Measurements from ENCODE around the gene TLX2. TPM values are rescaled to one million over a fixed set of nuclear protein-coding genes. Genes with fewer than 3 reads are reported as not detected.
"Not testable (repeated sequence)": the region's sequence is repeated elsewhere in the genome, so short reads cannot be mapped to it uniquely, and the experiment has no call there.

The TLX2 gene
- total RNA-seq (2014; rRNA removed; shearing (Covaris generic)) (0.21 TPM in 1 of 2 replicates, not detected in the other), polyA plus RNA-seq (2016; fragmentation: Nextera tagmentation; extraction: Ambion mirVana) (0.16 TPM in 1 of 2 replicates, not detected in the other)
- long read RNA-seq, result 0 reads

GRCh38 chr2:74514368-74515270 lies at the start of gene TLX2:
Gene TLX2 (plus strand): TSS chr2:74514450. CDS start chr2:74514807, 357 bp downstream.
- Mint-ChIP-seq H3K27ac (no peak within 1 kb of the TSS), H3K4me1 (peaks cover 11% of the 10 kb centered on the region), H3K36me3 (ENCODE audit: low read depth) (peaks cover 8% of the 10 kb centered on the region), H3K27me3 (ENCODE audit: insufficient read depth, low read depth, poor library complexity) (peaks cover 93% of the 10 kb centered on the region), H3K9me3 (peaks cover 24% of the 10 kb centered on the region), H3K4me3 (peak within 1 kb of the TSS; percentile 70)
- DNase-seq (ENCODE audit: low spot score) (peak; percentile 67), ATAC-seq (peak; percentile 23)
- H3F3A ChIP-seq (replicated peaks; ENCODE audit: low read depth), result peaks cover 5% of the 10 kb centered on the region; the same call in 1 of the 2 replicates
- H3K4me1 ChIP-seq (ENCODE audit: insufficient read depth), result peaks cover 15% of the 10 kb centered on the region; the same call in 1 of the 2 replicates
- H2AFZ ChIP-seq, result peak within 1 kb of the TSS; percentile 94
- peak within 1 kb of the TSS; percentile 80 for H3K4me2 ChIP-seq
- H4K20me1 ChIP-seq (replicated peaks; ENCODE audit: insufficient read depth), result no peaks in the 10 kb centered on the region; the same call in 1 of the 2 replicates
- peaks cover 100% of the 10 kb centered on the region for H3K27me3 ChIP-seq (ENCODE audit: insufficient read depth)
- H3K36me3 ChIP-seq (ENCODE audit: insufficient read depth), result no peaks in the 10 kb centered on the region
- peak within 1 kb of the TSS; percentile 57 for H3K4me3 ChIP-seq
- H3K27ac ChIP-seq (ENCODE audit: low read depth), result no peak within 1 kb of the TSS
- H3K9me2 ChIP-seq (ENCODE audit: insufficient read depth), result peaks cover 7% of the 10 kb centered on the region
- H3K79me2 ChIP-seq (replicated peaks; ENCODE audit: insufficient read depth), result no peaks in the 10 kb centered on the region
- TF ChIP-seq ZNF114 (CRISPR knock-in tag; IDR thresholded peaks at IDR 0.05) (no peak), CTCF (conservative IDR thresholded peaks at IDR 0.05; ENCODE audit: low read depth in 2 of 2) (0 out of 4 replicates have a peak, but pooled peaks of 1 of the 2 experiments have one; percentile 7), EZH2 (IDR thresholded peaks at IDR 0.05; ENCODE audit: low read depth, unreplicated experiment) (peak; percentile 54)

GRCh38 chr2:74470742-74471141 lies 43.5 kb upstream of the TLX2 start:
- not testable (repeated sequence) for H3K4me1 ChIP-seq (ENCODE audit: insufficient read depth); H3K4me1 Mint-ChIP-seq; H3K9me3 Mint-ChIP-seq; ATAC-seq; H3K4me3 ChIP-seq; H3K27me3 ChIP-seq (ENCODE audit: insufficient read depth); H3K4me2 ChIP-seq; DNase-seq (ENCODE audit: low spot score); H3K9me2 ChIP-seq (ENCODE audit: insufficient read depth); H2AFZ ChIP-seq; H3K27ac Mint-ChIP-seq; H3K79me2 ChIP-seq (replicated peaks; ENCODE audit: insufficient read depth); H3K36me3 ChIP-seq (ENCODE audit: insufficient read depth); H3K27ac ChIP-seq (ENCODE audit: low read depth); H4K20me1 ChIP-seq (replicated peaks; ENCODE audit: insufficient read depth)
- H3K27me3 Mint-ChIP-seq (ENCODE audit: insufficient read depth, low read depth, poor library complexity), result peaks cover 15% of the 10 kb centered on the region
- peak overlapping the region; percentile 55; the same call in 2 of the 3 replicates for H3K4me3 Mint-ChIP-seq
- peaks cover 13% of the 10 kb centered on the region for H3F3A ChIP-seq (replicated peaks; ENCODE audit: low read depth)
- H3K36me3 Mint-ChIP-seq (ENCODE audit: low read depth), result peaks cover 17% of the 10 kb centered on the region

- Histone ChIP-seq H2AFZ (peak overlapping the region; percentile 72), H3F3A (replicated peaks; ENCODE audit: low read depth) (peaks cover 13% of the 10 kb centered on the region), H3K4me2 (peak overlapping the region; percentile 92), H3K4me3 (peak overlapping the region; percentile 80), H3K4me1 (ENCODE audit: insufficient read depth) (peaks cover 7% of the 10 kb centered on the region; the same call in 1 of the 2 replicates), H3K36me3 (ENCODE audit: insufficient read depth) (no peaks in the 10 kb centered on the region), H3K79me2 (replicated peaks; ENCODE audit: insufficient read depth) (no peaks in the 10 kb centered on the region), H3K9me2 (ENCODE audit: insufficient read depth) (no peaks in the 10 kb centered on the region), H4K20me1 (replicated peaks; ENCODE audit: insufficient read depth) (no peaks in the 10 kb centered on the region), H3K27me3 (ENCODE audit: insufficient read depth) (no peaks in the 10 kb centered on the region), H3K27ac (ENCODE audit: low read depth) (peak overlapping the region; percentile 83; the same call in 1 of the 2 replicates)
- ATAC-seq (no peak), DNase-seq (ENCODE audit: low spot score) (no peak)
- Mint-ChIP-seq H3K4me3 (peak overlapping the region; percentile 98), H3K27me3 (ENCODE audit: insufficient read depth, low read depth, poor library complexity) (peaks cover 15% of the 10 kb centered on the region), H3K4me1 (peaks cover 2% of the 10 kb centered on the region; the same call in 1 of the 3 replicates), H3K27ac (peak overlapping the region; percentile 98), H3K9me3 (no peaks in the 10 kb centered on the region; the same call in 2 of the 3 replicates), H3K36me3 (ENCODE audit: low read depth) (peaks cover 19% of the 10 kb centered on the region)
- TF ChIP-seq NANOG (IDR thresholded peaks at IDR 0.05; ENCODE audit: borderline replicate concordance), result no peak
- TF ChIP-seq CREB1 (CRISPR knock-in tag; IDR thresholded peaks at IDR 0.05; ENCODE audit: low read depth), result no peak
- TF ChIP-seq EZH2 (IDR thresholded peaks at IDR 0.05; ENCODE audit: low read depth, unreplicated experiment), result no peak
- no peak for TF ChIP-seq JUNB (IDR thresholded peaks at IDR 0.05; ENCODE audit: unreplicated experiment)
- TF ChIP-seq EZH2phosphoT487 (IDR thresholded peaks at IDR 0.05; ENCODE audit: unreplicated experiment), result no peak
- TF ChIP-seq ZNF114 (CRISPR knock-in tag; IDR thresholded peaks at IDR 0.05), result no peak
- TF ChIP-seq CTCF (conservative IDR thresholded peaks at IDR 0.05; ENCODE audit: low read depth in 2 of 2), result no peak
- no peak for TF ChIP-seq ETS1 (IDR thresholded peaks at IDR 0.05)
- no peak for TF ChIP-seq POLR2AphosphoS5 (IDR thresholded peaks at IDR 0.05; ENCODE audit: low read depth)
Observed at GRCh38 chr2:74471332-74472065, 42.8 kb upstream of the TLX2 start.
